NCI-H526 (cell line): Measurements from ENCODE around the gene EIF4E2.

Source experiments
- DNase-seq, 2 experiments: peaks; one replicate each; lab custom pipeline; 2025; lab: John Stamatoyannopoulos, UW

Gene EIF4E2

GRCh38 chr2:232550354-232551249, at the start of gene EIF4E2, which contains the start of gene TIGD1:
EIF4E2 (plus strand) TSS chr2:232550689; CDS start chr2:232550725, 36 bp downstream.
TIGD1 (minus strand) TSS chr2:232550557; CDS start chr2:232549882, 675 bp downstream.
- peak; percentile 85 to 96 for DNase-seq

- peak in 1 of 2 experiments; percentile 28 for DNase-seq
These were observed 49.1 kb upstream of the EIF4E2 start for GRCh38 chr2:232501331-232501771.

- DNase-seq: no peak
These were observed 48.6 kb upstream of the EIF4E2 start for GRCh38 chr2:232501794-232502390.

- DNase-seq: no peak
These were observed 48.0 kb upstream of the EIF4E2 start for GRCh38 chr2:232502511-232502910.

GRCh38 chr2:232502911-232503808, 47.3 kb upstream of the EIF4E2 start:
- DNase-seq: peak in 1 of 2 experiments; percentile 51

GRCh38 chr2:232503809-232504323, 46.6 kb upstream of the EIF4E2 start:
- no peak for DNase-seq

GRCh38 chr2:232504438-232504837, 46.1 kb upstream of the EIF4E2 start:
- DNase-seq: peak; percentile 21 to 32

GRCh38 chr2:232505856-232506255, 44.6 kb upstream of the EIF4E2 start:
- no peak for DNase-seq

- no peak for DNase-seq
These were observed 43.8 kb upstream of the EIF4E2 start for GRCh38 chr2:232506709-232507108.

GRCh38 chr2:232508251-232508650, 42.2 kb upstream of the EIF4E2 start:
- DNase-seq: no peak

- no peak for DNase-seq
These were observed 39.1 kb upstream of the EIF4E2 start for GRCh38 chr2:232511336-232511890.

- DNase-seq: peak; percentile 16 to 42
These were observed 37.9 kb upstream of the EIF4E2 start for GRCh38 chr2:232512602-232513001.

GRCh38 chr2:232513353-232513752, 37.1 kb upstream of the EIF4E2 start:
- no peak for DNase-seq

GRCh38 chr2:232515639-232516038, 34.9 kb upstream of the EIF4E2 start:
- DNase-seq: no peak

GRCh38 chr2:232516551-232516950, 33.9 kb upstream of the EIF4E2 start:
- no peak for DNase-seq

- DNase-seq: no peak
These were observed 31.6 kb upstream of the EIF4E2 start for GRCh38 chr2:232518844-232519243.

GRCh38 chr2:232519581-232520438, 30.7 kb upstream of the EIF4E2 start, which contains the start of gene PRSS56:
PRSS56 (plus strand) TSS chr2:232520388; CDS start chr2:232520599, 211 bp downstream.
- DNase-seq: no peak

- no peak for DNase-seq
These were observed 30.0 kb upstream of the EIF4E2 start for GRCh38 chr2:232520489-232520888.

GRCh38 chr2:232521098-232521497, 29.4 kb upstream of the EIF4E2 start:
- no peak for DNase-seq

- DNase-seq: peak in 1 of 2 experiments; percentile 59
These were observed 28.4 kb upstream of the EIF4E2 start for GRCh38 chr2:232521959-232522622.
